Occipital lobe (tissue), 2 donors: ENCODE data around the gene MRNIP. TPM values are rescaled to one million over a fixed set of nuclear protein-coding genes. Genes with fewer than 3 reads are reported as not detected.
"Not testable (repeated sequence)": the region's sequence is repeated elsewhere in the genome, so short reads cannot be mapped to it uniquely, and the experiment has no call there.

Source experiments
- DNase-seq: peaks from one replicate; lab custom pipeline; 2025; lab: John Stamatoyannopoulos, UW
- total RNA-seq: library from RNA; depleted of rRNA; stranded (reverse); fragments of >200 nt; gene quantifications from one replicate; pipeline ENCODE4 v1.2.3, GENCODE V29; 2014

Gene MRNIP
- total RNA-seq, 1 donor from 2014 or later = 26.7 TPM

DNA sequence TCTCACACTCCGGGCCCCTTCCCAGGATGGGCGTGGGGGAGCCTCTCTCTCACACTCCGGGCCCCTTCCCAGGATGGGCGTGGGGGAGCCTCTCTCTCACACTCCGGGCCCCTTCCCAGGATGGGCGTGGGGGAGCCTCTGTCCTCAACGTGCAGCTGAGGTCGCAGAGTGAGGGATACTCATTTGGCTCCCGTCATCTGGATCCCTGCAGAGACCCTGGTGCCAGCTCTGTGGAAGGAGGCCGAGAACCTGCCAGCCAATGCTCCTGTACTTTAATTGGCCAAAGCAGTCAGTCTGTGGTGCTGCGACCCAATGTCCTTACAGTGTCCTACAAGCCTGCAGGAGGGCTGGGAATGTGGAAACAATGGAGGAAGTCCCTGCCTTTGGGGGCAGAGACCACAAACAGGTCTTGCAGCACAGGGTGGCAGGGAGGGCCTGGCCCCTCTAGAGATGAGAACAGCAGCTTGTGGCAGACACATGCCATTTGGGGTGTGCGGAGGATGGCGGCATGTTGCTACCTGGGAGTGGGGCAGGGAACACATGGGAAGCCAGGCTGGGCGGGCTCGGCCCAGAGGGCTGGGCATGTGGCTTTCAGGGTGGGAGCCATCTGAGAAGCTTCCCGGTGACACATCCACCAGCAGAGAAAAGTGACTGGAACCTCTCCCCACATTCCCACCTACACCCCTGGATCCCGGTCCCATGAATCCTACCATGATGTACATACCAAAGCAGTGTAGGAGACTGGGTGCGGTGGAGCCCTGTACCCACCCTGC lies 13.6 kb upstream of the MRNIP start:
- no peak for DNase-seq

DNA sequence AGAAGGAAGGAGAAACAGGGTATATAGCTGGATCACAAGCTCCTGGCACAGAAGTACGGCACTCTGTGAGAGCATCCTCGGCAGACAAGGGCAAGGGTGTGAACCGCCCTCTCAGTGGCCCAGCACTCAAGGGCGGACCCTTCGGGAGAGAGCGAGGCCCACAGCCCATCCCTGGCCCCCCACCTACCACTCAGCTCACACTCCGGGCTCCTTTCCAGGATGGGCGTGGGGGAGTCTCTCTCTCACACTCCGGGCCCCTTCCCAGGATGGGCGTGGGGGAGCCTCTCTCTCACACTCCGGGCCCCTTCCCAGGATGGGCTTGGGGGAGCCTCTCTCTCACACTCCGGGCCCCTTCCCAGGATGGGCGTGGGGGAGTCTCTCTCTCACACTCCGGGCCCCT lies 12.9 kb upstream of the MRNIP start:
- DNase-seq = not testable (repeated sequence)

DNA sequence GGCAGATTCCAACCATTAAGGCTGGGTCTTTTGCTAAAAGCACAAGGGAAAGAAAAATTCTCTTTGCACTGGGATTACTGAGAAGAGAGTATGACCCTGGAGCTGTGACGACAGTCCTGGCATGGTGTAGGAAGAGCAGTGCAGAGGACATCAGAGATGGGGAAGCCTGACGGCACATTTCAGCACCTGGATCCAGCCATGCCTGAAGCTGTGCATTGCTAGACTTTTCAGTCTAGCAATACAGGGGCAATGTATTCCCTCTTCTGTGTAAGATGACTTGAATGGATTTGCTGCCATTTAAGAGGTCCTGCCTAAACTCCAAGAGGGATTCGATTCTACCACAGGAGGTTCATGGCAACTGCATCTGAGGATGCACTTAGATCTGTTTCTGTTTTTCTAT lies 12.3 kb upstream of the MRNIP start:
- DNase-seq = no peak

DNA sequence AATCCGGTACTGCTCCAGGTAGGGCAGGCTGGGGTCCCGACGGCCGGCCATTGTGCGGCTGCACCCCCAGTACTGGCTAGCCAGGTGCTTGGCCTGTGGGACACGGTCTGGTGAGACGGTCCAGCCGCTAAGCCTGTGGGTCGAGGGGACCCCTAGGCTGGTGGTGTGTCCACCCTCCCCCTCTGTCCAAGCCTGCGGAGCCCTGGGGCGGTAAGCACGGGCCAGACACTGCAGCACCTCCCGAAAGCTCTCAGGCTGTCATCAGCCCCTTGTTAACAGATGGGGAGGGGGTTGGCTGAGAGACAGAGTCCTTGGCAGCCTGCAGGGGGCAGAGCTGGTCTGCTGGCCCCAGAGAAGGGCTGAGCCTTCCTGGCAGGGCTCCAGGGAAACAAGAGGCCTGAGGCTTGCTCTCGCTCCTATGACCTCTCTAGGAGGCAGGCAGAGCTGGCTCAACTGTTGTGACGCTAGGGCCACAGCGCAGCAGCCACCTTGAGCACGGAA lies 11.8 kb upstream of the MRNIP start:
- no peak for DNase-seq

DNA sequence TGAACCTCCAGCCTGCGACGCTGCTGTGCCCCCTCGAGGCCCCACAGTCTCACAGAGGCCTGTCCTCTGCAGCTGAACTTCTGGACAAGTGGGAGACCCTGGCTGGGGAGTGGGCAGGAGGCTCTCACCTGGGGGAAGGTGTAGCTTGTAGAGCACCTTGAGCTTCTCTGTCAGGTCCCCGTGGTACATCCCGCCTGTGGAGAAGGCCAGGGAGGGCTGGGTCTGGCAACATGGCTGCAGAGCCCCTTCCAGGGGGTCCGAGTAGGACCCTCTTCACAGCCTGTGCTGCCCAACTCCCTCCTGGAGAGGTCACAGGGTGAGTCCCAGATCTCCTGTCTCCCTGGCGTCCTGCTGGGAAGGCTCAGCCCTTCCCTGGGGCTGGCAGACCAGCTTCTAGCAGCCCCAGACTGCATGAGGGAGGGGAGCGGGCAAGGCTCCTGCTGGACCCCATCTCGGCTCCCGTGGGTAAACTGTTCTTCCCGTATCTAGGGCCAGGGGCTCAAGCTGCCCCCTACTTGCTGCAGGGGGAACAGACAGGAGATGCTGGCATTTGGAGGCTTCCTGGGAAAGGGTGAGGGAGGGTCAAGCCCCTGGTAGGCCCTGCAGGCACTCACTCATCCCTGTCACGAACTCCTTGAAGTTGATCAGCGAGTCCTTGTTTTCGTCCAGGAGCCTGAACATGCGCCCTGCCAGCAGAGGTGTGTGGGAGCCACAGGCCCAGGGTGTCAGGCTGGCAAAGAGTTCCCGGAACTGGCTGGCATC lies 11.2 kb upstream of the MRNIP start:
- DNase-seq = no peak

DNA sequence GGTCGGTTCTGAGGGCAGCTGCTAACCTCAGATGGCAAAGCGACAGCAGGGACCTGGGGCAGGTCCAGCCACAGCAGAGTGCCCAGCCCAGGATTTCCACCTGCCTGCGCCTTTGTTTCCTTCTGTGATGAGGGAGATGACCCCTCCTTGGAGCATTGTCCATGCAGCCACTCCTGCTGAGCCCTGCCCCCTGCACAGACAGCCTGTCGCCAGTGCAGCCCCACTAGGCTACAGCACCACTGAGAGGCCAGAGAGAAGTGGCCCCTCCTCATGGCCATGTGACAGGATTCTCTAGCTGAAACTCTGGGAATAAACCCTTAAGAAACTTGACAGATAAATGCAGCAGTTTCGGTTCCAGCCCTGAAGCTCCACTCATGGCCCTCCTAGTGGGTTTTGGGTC lies 10.5 kb upstream of the MRNIP start:
- no peak for DNase-seq

DNA sequence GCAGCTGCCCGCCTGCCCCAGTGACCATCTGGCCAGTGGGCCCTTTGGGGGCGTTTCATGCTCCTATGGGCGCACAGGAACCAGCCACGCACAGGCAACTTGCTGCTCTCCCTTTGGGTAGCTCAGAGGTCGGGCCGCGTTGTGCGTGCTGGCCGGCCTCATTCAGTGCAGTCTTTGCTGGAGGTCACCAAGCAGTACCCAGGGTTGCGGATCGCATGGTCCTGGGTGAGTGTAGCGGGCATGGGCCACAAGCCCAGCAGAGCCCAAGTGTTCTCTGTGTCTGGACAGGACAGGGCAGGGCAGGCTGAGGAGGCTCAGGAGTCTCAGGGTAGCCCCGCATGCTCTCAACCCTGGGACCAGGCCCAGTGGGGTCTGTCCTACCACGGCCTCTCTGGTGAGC lies 9.9 kb upstream of the MRNIP start:
- DNase-seq = no peak

DNA sequence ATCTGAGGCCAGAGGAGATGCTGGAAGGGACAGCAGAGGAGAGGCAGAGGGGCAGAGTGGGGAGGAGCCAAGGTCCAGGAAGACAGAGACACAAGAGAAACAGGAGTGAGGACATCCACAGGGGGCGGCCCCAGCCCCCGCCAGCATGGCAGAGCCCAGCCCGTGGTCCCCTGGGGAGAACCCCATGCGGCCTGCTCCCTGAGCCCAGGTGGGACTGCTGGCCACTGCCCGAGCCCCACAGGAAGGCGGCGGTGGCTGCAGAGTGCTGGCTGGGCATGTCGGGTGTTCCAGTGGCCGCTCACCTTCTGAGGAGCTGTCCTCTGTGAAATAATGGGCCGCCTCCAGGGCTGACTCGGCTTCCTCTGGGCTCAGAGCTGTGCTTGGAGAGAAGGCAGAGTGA lies 8.9 kb upstream of the MRNIP start:
- DNase-seq = no peak

DNA sequence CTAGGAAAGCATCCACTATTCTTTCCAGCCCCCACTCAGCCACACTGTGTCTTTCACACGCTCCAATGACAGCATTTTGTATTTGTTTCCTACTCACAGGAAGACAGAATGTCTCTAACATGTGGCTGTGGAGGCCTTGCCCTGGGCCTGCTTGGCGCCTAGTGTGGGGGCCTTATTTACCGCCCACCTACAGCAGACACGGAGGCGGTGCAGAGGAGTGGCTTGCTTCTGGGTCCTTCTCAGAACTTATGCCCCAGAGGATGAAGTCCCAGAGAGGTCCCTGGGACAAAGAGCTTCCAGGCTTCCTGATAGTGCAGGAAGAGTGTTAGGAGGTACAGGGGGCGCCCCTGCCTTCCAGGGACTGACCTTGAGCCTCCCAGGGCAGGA lies 8.5 kb upstream of the MRNIP start:
- DNase-seq = no peak

DNA sequence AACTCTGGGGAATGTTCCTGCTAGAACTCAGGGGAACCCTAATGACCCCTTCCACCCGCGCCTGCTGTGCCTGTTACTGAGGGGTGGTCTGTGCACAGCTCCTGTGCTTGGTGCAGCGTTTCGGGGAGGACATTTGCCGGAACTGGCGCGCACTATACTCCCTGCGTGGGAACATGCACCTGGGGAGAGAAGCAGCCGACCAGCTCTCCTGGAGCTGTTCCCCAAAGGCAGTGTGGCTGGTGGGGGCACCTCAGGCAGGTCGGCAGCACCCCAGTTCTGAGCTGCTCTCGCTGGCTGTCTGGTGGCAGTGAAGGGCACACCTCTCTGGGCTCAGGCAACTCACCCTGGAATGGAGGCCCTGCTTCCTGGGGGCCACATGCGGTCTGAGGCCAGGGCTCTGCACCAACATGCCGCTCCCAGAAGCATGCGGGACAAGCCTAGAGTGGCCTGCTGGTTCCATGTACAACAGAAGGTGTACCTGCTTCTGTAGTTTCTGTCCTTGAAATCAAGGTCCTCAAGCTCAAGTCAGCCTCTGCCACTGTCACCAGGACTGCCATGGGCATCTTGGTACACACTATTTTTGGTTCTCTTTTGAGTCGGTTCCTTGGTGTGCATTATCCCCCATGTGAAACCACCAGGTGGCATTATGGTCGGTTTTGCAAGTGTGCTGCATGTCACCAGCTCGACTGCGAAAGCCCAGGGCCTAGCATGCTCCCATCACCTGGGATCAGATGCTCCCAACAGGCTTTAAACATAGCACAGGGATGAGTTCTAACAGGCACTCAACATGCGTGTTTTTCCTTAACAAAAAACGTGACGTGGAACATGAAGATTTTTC lies 7.8 kb upstream of the MRNIP start:
- DNase-seq = no peak

DNA sequence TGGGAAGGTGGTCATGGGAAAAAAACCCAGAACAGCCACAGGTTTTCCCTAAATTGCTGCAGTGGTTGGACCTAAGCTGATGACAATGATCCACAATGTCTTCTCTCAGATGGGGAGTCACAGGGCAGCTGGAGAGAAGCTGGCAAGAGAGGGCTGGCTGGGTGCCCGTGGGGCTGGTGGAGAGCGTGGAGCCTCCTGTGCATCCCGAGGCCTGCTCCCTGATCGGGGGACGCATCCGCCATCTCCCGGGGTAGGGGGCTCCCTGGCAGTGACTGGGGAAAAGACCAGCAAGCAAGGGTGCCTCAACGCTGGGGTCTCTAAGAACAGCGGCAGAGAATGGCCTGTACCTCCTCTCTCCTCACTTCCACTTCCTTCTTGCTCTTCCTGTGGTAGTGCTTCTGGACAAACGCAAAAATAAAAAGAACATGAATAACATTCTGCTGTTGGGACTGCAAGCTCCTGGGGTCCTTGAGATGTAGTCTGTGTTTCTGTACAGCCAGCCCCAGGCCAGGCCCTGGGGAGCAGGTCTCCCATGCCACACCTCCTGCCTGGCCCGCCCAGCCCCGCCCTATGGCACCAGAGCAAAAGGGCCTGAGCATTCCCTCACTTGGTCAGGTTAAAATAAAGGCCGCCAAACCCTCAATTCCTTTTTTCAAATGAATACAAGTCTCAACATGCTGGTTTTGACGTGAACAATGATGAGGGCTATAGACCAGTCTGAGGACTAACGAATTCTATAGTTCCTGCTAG lies 7.0 kb upstream of the MRNIP start:
- no peak for DNase-seq

DNA sequence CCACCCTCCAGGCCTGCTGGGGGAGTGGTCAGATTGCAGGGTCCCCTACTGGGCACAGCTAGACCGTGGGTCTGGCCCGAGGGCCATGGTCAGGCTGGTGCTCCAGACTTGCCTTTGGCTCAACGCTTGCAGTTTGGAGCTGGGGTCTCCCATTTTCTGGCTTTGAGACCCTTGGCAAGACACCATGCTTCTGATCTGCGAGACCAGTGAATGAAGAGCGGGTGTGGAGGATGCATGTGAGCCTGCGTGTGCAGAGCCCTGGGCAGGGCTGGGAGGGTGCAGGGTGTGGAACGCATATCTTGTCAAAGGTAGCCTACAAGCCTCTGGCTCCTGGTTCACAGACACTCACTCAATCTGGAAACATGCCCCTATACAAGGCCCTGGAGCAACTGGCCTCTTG lies 6.1 kb upstream of the MRNIP start:
- DNase-seq = no peak

DNA sequence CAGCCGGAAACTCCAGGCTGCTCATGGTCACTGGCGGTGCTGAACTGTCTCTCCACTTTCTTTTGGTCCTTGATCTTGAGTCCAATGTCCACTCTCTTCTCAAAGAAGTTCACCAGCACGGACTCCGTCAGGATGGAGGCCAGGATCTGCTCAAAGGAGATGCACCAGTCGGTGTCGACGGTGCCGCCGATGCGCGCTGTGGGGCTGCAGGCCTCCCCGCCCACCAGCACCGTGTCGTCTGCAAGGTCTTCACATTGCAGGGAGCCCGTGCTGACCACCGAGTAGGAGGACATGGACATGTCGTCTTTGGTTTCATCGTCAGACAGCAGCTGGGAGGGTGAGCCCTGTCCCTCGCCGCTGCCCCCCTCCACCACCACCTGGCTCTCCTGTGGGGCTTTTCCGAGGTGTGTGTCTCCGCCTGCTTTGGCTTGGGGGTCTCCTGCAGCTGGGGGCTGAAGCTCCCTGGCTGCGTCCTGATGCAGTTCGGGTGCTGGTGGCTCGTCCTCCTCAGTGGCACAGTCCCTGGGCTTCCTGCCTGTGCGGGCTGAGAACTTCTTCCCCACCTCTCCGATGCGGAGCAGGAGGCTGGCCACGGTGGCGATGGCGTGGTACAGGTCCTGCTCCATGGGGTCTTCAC lies 5.0 kb upstream of the MRNIP start:
- no peak for DNase-seq

DNA sequence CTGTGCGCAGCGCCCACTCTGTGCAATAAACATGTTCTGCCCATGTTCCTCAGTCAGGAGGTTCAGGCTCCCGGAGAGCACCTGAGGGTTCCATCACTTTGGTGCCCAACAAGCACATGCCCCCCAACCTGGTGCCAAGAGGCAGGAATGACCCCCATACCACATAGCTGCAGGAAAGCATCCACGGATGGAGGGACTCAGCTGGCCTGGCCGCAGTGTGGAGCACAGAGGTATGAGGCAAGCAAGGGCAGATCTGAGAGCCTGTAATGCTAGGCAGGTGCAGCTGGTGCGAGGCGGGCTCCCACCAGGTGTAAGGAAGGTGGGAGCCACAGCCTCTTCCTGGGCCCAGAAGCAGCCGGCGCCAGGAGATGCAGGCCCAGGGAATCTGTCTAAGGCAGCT lies 4.3 kb upstream of the MRNIP start:
- no peak for DNase-seq

DNA sequence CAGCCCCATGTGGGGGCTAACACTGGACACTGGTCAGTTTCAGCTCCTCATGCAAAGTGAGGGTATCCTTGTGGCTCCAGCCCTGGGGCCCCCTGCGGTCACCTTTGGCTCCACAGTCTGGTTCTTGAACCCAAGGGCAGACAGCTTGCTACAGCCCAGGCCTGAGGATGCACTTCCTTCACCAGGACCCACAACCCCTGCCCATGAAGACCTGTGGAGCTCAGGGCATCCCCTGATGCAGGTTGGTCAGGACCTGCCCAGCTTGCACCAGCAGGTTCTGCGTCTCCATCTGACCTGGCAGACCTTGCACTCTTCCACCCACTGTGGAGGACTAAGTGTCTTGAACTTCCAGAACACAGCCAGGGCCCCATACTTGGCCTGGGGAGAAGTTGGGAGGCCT lies 3.7 kb upstream of the MRNIP start:
- DNase-seq = no peak

DNA sequence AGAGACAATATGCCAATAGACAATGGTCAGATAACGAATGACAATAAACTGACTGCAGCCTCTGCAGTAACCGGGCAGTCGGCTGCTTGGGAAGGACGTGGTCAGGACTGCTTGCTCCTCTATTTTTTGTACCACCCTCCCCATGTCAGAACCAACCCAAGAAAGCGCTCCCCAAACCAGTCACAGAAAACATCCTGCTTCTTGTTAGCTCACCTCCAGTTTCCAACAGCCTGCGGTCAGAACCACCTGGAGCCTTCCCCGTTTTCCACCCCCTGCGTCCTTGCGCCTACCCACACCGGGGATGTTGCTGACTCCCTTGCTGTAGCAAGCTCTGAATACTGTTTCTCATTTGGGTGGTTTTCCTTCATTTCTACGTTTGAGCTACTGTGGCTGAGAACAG lies 1.7 kb upstream of the MRNIP start:
- no peak for DNase-seq

DNA sequence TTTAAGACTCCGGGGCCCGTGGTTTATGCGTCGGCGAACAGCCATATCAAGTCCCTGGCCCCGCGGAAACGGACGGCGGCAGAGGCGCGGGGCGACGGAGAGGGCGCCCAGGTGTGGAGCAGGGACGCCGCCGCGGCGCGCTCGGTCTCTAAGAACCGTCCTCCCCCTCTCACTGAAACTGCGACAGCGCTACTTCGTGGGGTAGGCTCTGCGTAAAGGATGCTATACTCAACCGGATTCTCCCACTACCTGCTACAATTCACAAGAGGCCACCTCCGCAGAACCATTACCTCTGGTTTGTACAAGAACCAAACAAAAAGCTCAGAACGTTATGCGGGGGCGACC lies 404 bp downstream of the MRNIP start:
- no peak for DNase-seq

DNA sequence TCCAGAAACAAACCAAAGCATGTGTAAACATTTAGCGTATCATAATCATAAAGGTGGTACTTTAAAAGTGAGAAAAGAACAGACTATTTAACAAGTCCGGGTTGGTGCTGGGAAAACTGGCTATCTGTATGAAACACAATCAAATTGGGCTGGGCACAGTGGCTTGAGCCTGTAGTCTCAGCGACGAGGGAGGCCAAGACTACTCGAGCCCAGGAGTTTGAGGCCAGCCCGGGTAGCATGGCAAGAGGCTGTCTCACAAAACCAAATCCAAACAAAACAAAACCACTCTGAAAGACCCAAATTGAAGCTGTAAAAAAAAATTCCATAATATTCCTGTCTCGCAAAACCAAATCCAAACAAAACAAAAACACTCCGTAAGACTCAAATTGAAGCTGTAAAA lies 4.3 kb downstream of the MRNIP start:
- no peak for DNase-seq

DNA sequence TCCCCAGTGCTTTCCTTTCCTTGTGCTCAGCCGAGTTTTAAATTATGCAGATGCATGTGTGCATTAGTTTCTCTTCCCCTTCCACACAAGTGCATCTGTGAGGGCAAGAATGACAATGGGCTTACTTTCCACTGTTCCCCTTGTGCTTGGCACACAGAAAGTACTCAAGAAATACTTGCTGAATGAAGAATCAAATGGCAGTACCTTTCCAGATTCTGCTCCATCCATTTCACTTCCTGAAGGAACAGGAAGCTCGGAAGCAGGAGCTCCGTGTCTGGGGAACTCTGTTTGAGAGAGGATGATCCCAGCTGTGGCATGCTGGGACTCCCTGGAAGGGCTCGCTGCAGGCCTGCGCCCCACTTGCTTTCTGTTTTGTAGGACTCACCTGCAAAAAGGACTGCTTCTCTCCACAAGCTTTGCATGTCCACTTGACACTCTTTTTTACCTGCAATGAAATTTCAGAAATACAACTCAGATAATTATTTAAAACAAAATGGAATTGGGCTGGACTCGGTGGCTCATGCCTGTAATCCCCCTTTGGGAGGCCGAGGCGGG lies 5.5 kb downstream of the MRNIP start:
- DNase-seq = no peak

DNA sequence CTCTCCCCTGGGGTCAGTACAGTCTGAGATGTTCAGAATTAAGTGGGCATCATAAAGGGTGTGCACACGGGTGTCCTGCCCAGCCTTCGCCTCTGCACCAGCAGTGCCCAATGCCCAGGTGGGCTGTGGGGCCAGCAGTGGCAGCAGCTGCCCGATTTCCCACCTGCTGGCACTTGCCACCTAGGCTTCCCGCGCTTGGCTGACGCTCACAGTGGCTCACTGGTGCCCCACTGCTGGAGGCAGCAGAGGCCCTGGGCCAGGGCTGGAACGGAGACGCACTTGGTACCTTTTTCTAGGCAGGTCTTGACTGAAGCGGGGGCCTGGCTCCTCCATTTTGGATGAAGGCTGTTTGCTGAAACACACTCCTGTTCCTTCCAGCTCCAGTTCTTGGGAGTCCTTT lies 17.0 kb downstream of the MRNIP start:
- no peak for DNase-seq

DNA sequence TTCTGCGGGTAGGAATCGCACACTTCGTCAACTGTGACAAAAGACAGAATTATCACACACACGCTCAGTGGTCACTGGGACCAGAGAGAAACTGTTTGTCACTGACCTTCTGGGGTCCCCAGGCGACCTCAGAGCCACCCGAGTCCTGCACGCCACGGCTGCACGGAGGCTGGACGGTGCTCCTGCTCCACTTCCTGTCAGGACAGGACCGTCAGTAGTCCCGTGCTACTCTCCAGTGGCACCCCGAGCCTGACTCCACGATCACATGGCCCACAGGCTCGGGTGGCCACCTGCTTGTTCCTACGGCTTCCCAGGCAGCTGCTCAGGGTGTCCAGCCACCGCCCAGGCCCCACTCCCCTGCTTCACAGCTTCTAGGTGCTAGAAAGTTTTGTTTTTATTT lies 17.9 kb downstream of the MRNIP start:
- no peak for DNase-seq
